ENCODE data around the gene FANCC. TPM values are rescaled to one million over a fixed set of nuclear protein-coding genes. Genes with fewer than 3 reads are reported as not detected.

The FANCC gene
- total RNA-seq, 1 experiment from 2014 or later = 44.7 TPM

- H3K36me3 ChIP-seq (ENCODE audit: low read depth) = no peaks in the 10 kb centered on the region
- H3K9me3 ChIP-seq (ENCODE audit: insufficient read depth, low read depth) = no peaks in the 10 kb centered on the region; the same call in 1 of the 2 replicates
- intact Hi-C loops (cut with micrococcal nuclease; ENCODE audit: unreplicated experiment) = loop anchor here (5.0 to 10.0 kb wide), 2 partner anchors 39 to 909 kb away; no protein-coding TSS in a partner anchor
- H3K4me2 ChIP-seq = peak overlapping the region; percentile 20; the same call in 1 of the 2 replicates
- H3K9me2 ChIP-seq (ENCODE audit: insufficient read depth) = no peaks in the 10 kb centered on the region; the same call in 1 of the 2 replicates
- peak overlapping the region; percentile 43 for H3K27ac ChIP-seq
- H3K4me3 ChIP-seq = 0 out of 2 replicates have a peak overlapping the region, but pooled peaks have one; percentile 14
- ChIA-PET POLR2A (ENCODE audit: unreplicated experiment) (no interaction called here), CTCF (no interaction called here)
- peaks cover 14% of the 10 kb centered on the region for H3K4me1 ChIP-seq (replicated peaks; ENCODE audit: insufficient read depth)
- BruUV-seq (replicated peaks) = no TSS peak
- peaks cover 6% of the 10 kb centered on the region; the same call in 1 of the 2 replicates for H3F3A ChIP-seq (ENCODE audit: insufficient read depth, low read depth)
- no peaks in the 10 kb centered on the region for H4K20me1 ChIP-seq (ENCODE audit: insufficient read depth)
- peak in 1 of 2 experiments; percentile 60 for DNase-seq
- H3K27me3 ChIP-seq (ENCODE audit: insufficient read depth, low read depth) = no peaks in the 10 kb centered on the region
- peaks cover 26% of the 10 kb centered on the region; the same call in 1 of the 2 replicates for H3K79me2 ChIP-seq (ENCODE audit: low read depth)
- no peak overlapping the region for H2AFZ ChIP-seq
- TF ChIP-seq CTCF (conservative IDR thresholded peaks at IDR 0.05) (no peak), EZH2 (IDR thresholded peaks at IDR 0.05; ENCODE audit: low read depth) (no peak)
These were observed 11.6 kb downstream of the FANCC start for GRCh38 chr9:95305770-95306492.

GRCh38 chr9:95302479-95302878, 15.0 kb downstream of the FANCC start:
- H3K36me3 ChIP-seq (ENCODE audit: low read depth) = no peaks in the 10 kb centered on the region
- peaks cover 6% of the 10 kb centered on the region; the same call in 1 of the 2 replicates for H3F3A ChIP-seq (ENCODE audit: insufficient read depth, low read depth)
- H3K4me2 ChIP-seq = no peak overlapping the region
- ChIA-PET CTCF (no interaction called here), POLR2A (ENCODE audit: unreplicated experiment) (no interaction called here)
- H3K27me3 ChIP-seq (ENCODE audit: insufficient read depth, low read depth) = no peaks in the 10 kb centered on the region
- intact Hi-C loops (cut with micrococcal nuclease; ENCODE audit: unreplicated experiment) = loop anchor here (10.0 kb wide), 1 partner anchor 912 kb away; no protein-coding TSS in a partner anchor
- BruUV-seq (replicated peaks) = no TSS peak
- H3K4me3 ChIP-seq = no peak overlapping the region
- DNase-seq = no peak
- H2AFZ ChIP-seq = no peak overlapping the region
- H4K20me1 ChIP-seq (ENCODE audit: insufficient read depth) = no peaks in the 10 kb centered on the region
- H3K9me2 ChIP-seq (ENCODE audit: insufficient read depth) = no peaks in the 10 kb centered on the region; the same call in 1 of the 2 replicates
- no peak overlapping the region for H3K27ac ChIP-seq
- peaks cover 26% of the 10 kb centered on the region; the same call in 1 of the 2 replicates for H3K79me2 ChIP-seq (ENCODE audit: low read depth)
- TF ChIP-seq EZH2 (IDR thresholded peaks at IDR 0.05; ENCODE audit: low read depth) = no peak
- TF ChIP-seq CTCF (conservative IDR thresholded peaks at IDR 0.05) = no peak
- H3K4me1 ChIP-seq (replicated peaks; ENCODE audit: insufficient read depth) = peaks cover 14% of the 10 kb centered on the region
- H3K9me3 ChIP-seq (ENCODE audit: insufficient read depth, low read depth) = no peaks in the 10 kb centered on the region; the same call in 1 of the 2 replicates

- H3K36me3 ChIP-seq (ENCODE audit: low read depth) = no peaks in the 10 kb centered on the region
- no TSS peak for BruUV-seq (replicated peaks)
- no peak overlapping the region for H3K4me3 ChIP-seq
- H3K9me3 ChIP-seq (ENCODE audit: insufficient read depth, low read depth) = no peaks in the 10 kb centered on the region
- POLR2A ChIA-PET (ENCODE audit: unreplicated experiment) = no interaction called here
- no peak for DNase-seq
- intact Hi-C loops (cut with micrococcal nuclease; ENCODE audit: unreplicated experiment) = no loop called here
- TF ChIP-seq CTCF (conservative IDR thresholded peaks at IDR 0.05) = no peak
- no peak for TF ChIP-seq EZH2 (IDR thresholded peaks at IDR 0.05; ENCODE audit: low read depth)
- H3K4me2 ChIP-seq = no peak overlapping the region
- H2AFZ ChIP-seq = no peak overlapping the region
- CTCF ChIA-PET = no interaction called here
- H3K27ac ChIP-seq = no peak overlapping the region
- no peaks in the 10 kb centered on the region for H3K27me3 ChIP-seq (ENCODE audit: insufficient read depth, low read depth)
- H3K79me2 ChIP-seq (ENCODE audit: low read depth) = no peaks in the 10 kb centered on the region
- no peaks in the 10 kb centered on the region for H3K4me1 ChIP-seq (replicated peaks; ENCODE audit: insufficient read depth)
- no peaks in the 10 kb centered on the region; the same call in 1 of the 2 replicates for H3K9me2 ChIP-seq (ENCODE audit: insufficient read depth)
- H4K20me1 ChIP-seq (ENCODE audit: insufficient read depth) = no peaks in the 10 kb centered on the region; the same call in 1 of the 2 replicates
- H3F3A ChIP-seq (ENCODE audit: insufficient read depth, low read depth) = no peaks in the 10 kb centered on the region
These were observed 19.7 kb downstream of the FANCC start for GRCh38 chr9:95297760-95298159.
